Urinary bladder (tissue), 4 donors: Measurements from ENCODE around the gene IMPDH1. TPM values are rescaled to one million over a fixed set of nuclear protein-coding genes. Genes with fewer than 3 reads are reported as not detected.

Source experiments
- DNase-seq: peaks from one replicate; pipeline ENCODE4 v3.0.0-alpha.2; 2015; ENCODE audit errors: extremely low spot score
- H3K27ac ChIP-seq: one replicate; pipeline ENCODE4 v1.5.1; 2013; ENCODE audit warnings: low read depth, mild to moderate bottlenecking, moderate library complexity
- H3K36me3 ChIP-seq: one replicate; pipeline ENCODE4 v1.6.1; 2013; ENCODE audit warnings: mild to moderate bottlenecking, moderate library complexity; ENCODE audit not compliant: insufficient read depth
- H3K4me1 ChIP-seq: one replicate; pipeline ENCODE4 v1.6.1; 2013; ENCODE audit warnings: mild to moderate bottlenecking, moderate library complexity; ENCODE audit not compliant: insufficient read depth
- H3K4me3 ChIP-seq: one replicate; pipeline ENCODE4 v1.5.1; 2013; ENCODE audit warnings: low read depth, low read length
- WGBS: extraction: QIAGEN DNeasy Blood & Tissue Kit; methylation state at CpG from one replicate; pipeline ENCODE4 v1.1.7; 2013; 5-methylcytosine and 5-hydroxymethylcytosine counted together
- polyA plus RNA-seq: library from polyadenylated mRNA; stranded (reverse); fragments of 200-250 nt; gene quantifications from one replicate; pipeline ENCODE4 v1.2.3, GENCODE V29; 2013
- total RNA-seq: library from RNA; depleted of rRNA; stranded (reverse); fragments of >200 nt; gene quantifications from one replicate; pipeline ENCODE4 v1.2.3, GENCODE V29; 2014
- donor health status: healthy with polysubstance abuse.
- donor health status: healthy.

The IMPDH1 gene
- total and polyA plus RNA-seq, 2 donors: 24.7 to 58.6 TPM

- no peak for DNase-seq
- Histone ChIP-seq H3K27ac (peak overlapping the region; percentile 41), H3K4me1 (no peaks in the 10 kb centered on the region)
Measured at GRCh38 chr7:128406314-128407232, 3.2 kb downstream of the IMPDH1 start.

GRCh38 chr7:128405471-128406313, 4.1 kb downstream of the IMPDH1 start:
- no peak for DNase-seq
- Histone ChIP-seq H3K4me3 (peak overlapping the region; percentile 77), H3K27ac (no peak overlapping the region), H3K36me3 (peaks cover under 1% of the 10 kb centered on the region), H3K4me1 (no peaks in the 10 kb centered on the region)
- WGBS: under 1% methylated on average over 107 of the region's 107 CpGs

More at GRCh38 chr7:128406314-128407232, 3.2 kb downstream of the IMPDH1 start:
- Histone ChIP-seq H3K36me3 (no peaks in the 10 kb centered on the region), H3K4me3 (peak overlapping the region; percentile 77)
- 49% methylated on average over 17 of the region's 17 CpGs for WGBS

GRCh38 chr7:128404886-128405470, 4.8 kb downstream of the IMPDH1 start:
- Histone ChIP-seq H3K36me3 (peaks cover 2% of the 10 kb centered on the region), H3K4me3 (peak overlapping the region; percentile 77), H3K4me1 (no peaks in the 10 kb centered on the region), H3K27ac (no peak overlapping the region)
- WGBS: 44% methylated on average over 13 of the region's 13 CpGs
- no peak for DNase-seq

- Histone ChIP-seq H3K36me3 (peaks cover 2% of the 10 kb centered on the region), H3K4me3 (no peak overlapping the region), H3K27ac (no peak overlapping the region), H3K4me1 (no peaks in the 10 kb centered on the region)
- 86% methylated on average over 9 of the region's 9 CpGs for WGBS
- no peak for DNase-seq
Measured at GRCh38 chr7:128404143-128404681, 5.6 kb downstream of the IMPDH1 start.

- H3K4me3 ChIP-seq: no peak overlapping the region
- H3K4me1 ChIP-seq: no peaks in the 10 kb centered on the region
- WGBS: 86% methylated on average over 5 of the region's 5 CpGs
- no peak for DNase-seq
- no peak overlapping the region for H3K27ac ChIP-seq
- peaks cover 2% of the 10 kb centered on the region for H3K36me3 ChIP-seq
Measured at GRCh38 chr7:128403676-128404075, 6.1 kb downstream of the IMPDH1 start.

- WGBS: 82% methylated on average over 2 of the region's 2 CpGs
- DNase-seq: no peak
- no peak overlapping the region for H3K27ac ChIP-seq
Measured at GRCh38 chr7:128402356-128402755, 7.4 kb downstream of the IMPDH1 start.

GRCh38 chr7:128400566-128400965, 9.2 kb downstream of the IMPDH1 start:
- Histone ChIP-seq H3K27ac (no peak overlapping the region), H3K36me3 (peaks cover 6% of the 10 kb centered on the region), H3K4me1 (no peaks in the 10 kb centered on the region), H3K4me3 (no peak overlapping the region)
- no peak for DNase-seq
- WGBS: 88% methylated on average over 5 of the region's 5 CpGs

More at GRCh38 chr7:128402356-128402755, 7.4 kb downstream of the IMPDH1 start:
- Histone ChIP-seq H3K4me1 (no peaks in the 10 kb centered on the region), H3K4me3 (no peak overlapping the region), H3K36me3 (peaks cover 2% of the 10 kb centered on the region)

GRCh38 chr7:128399991-128400390, 9.8 kb downstream of the IMPDH1 start:
- H3K4me3 ChIP-seq: no peak overlapping the region
- H3K36me3 ChIP-seq: peaks cover 6% of the 10 kb centered on the region
- H3K27ac ChIP-seq: no peak overlapping the region
- no peaks in the 10 kb centered on the region for H3K4me1 ChIP-seq
- 96% methylated on average over 7 of the region's 7 CpGs for WGBS
- DNase-seq: no peak

GRCh38 chr7:128398841-128399135, 11.0 kb downstream of the IMPDH1 start:
- Histone ChIP-seq H3K27ac (no peak overlapping the region), H3K36me3 (peaks cover 6% of the 10 kb centered on the region), H3K4me1 (no peaks in the 10 kb centered on the region), H3K4me3 (no peak overlapping the region)
- no peak for DNase-seq
- 55% methylated on average over 6 of the region's 6 CpGs for WGBS

GRCh38 chr7:128398016-128398840, 11.6 kb downstream of the IMPDH1 start:
- no peak overlapping the region for H3K27ac ChIP-seq
- DNase-seq: no peak
- H3K36me3 ChIP-seq: peaks cover 6% of the 10 kb centered on the region
- H3K4me1 ChIP-seq: no peaks in the 10 kb centered on the region
- 70% methylated on average over 16 of the region's 16 CpGs for WGBS
- H3K4me3 ChIP-seq: no peak overlapping the region

- Histone ChIP-seq H3K36me3 (peaks cover 6% of the 10 kb centered on the region), H3K4me3 (no peak overlapping the region), H3K27ac (no peak overlapping the region), H3K4me1 (no peaks in the 10 kb centered on the region)
- DNase-seq: no peak
- 96% methylated on average over 11 of the region's 11 CpGs for WGBS
Measured at GRCh38 chr7:128396357-128396756, 13.4 kb downstream of the IMPDH1 start.

GRCh38 chr7:128395748-128396147, 14.0 kb downstream of the IMPDH1 start:
- Histone ChIP-seq H3K4me1 (no peaks in the 10 kb centered on the region), H3K4me3 (no peak overlapping the region), H3K36me3 (peaks cover 6% of the 10 kb centered on the region), H3K27ac (no peak overlapping the region)
- WGBS: 88% methylated on average over 3 of the region's 3 CpGs
- no peak for DNase-seq
